Activated CD8-positive, alpha-beta memory T cell treated with anti-CD3 and anti-CD28 coated beads for 1 hour (primary cell): ENCODE results near the gene EFHD2.
"Not testable (repeated sequence)": the region's sequence is repeated elsewhere in the genome, so short reads cannot be mapped to it uniquely, and the experiment has no call there.

Experiments
- DNase-seq, 2 donors: peaks; one replicate each; pipeline ENCODE4 v3.0.0-alpha.2; 2020; ENCODE audit warnings: low read depth in 1 of 2; ENCODE audit errors: extremely low read depth in 1 of 2

EFHD2 gene

DNA sequence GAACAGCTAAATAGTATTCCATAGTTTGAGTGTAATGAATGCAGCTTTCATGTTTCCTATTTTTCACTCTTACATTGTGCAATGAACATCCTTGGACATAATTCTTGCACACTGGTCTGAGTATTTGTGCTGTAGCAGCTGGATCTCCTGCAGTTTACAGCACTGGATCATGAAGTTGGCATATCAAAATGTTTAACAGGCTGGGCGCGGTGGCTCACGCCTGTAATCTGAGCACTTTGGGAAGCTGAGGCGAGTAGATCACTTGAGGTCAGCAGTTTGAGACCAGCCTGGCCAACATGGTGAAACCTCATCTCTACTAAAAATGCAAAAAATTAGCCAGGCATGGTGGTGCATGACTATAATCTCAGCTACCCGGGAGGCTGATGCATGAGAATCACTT is 61.4 kb downstream of the EFHD2 start:
- not testable (repeated sequence) for DNase-seq

DNA sequence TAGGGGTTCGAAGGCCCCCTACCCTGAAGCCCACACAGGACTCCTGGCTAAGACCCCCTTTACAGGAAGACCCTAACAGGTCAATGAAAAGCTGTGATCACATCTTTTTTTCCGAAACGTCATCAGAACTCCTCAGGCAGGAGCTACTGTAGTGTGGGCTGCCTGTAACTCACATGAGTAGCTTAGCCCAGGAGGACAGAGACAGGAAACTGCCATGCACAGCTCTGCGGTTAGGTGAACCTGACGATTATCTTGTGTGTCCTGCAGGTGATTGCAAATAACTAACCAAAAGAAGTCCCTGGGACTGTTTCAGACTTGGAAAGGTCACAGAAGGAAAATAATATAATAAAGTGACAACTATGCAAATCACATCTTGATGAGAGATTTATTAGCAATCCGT is 62.0 kb downstream of the EFHD2 start:
- not testable (repeated sequence) for DNase-seq

DNA sequence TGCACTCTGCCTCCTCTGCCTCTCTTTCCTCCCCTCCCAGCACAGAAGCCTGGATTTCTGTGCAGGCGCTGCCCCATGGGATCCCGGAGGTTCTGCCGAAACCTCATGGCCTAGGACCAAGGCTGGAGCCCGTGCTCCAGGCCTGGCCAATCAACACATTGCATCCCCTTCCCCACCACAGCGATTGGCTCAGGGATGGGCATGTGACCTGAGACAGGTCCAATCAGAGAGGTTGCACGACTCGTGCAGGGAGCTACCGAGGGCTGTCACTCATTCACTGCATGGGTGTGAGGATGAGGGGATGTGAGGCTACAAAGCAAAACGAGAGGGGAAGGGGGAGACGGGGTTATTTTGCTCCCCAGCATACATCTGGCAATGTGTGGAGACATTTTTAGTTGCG is 62.9 kb downstream of the EFHD2 start:
- DNase-seq = no peak

DNA sequence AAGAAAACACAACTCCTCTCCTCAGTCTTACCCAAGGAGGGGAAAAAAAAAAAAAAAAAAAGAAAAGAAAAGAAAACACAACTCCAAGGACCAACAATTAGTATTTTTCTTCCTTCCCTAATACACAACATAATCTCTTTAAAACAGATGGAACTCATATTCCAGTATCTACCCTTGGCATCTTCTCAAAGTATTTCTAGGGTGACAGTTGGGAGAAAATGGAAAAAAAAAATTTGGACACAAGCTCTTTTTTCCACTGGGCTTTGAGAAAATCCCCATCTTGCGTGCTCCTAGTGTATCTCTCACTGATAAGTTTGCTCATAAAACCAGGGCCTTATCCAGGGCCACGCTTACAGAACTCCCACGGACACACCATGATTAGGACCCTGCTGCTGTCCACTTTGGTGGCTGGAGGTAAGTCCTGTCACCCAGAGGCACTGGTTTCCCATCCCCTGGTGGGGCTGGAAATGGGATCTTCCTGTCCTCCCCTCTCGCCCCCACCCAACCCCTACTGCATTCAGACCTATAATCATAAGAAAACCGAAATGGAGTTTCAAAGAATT is 66.1 kb downstream of the EFHD2 start, which contains the start of gene CELA2B:
Gene CELA2B (plus strand): TSS at position 353 of the 563 bp plus-strand sequence. CDS start 22 bp downstream, at position 375.
- DNase-seq = no peak

DNA sequence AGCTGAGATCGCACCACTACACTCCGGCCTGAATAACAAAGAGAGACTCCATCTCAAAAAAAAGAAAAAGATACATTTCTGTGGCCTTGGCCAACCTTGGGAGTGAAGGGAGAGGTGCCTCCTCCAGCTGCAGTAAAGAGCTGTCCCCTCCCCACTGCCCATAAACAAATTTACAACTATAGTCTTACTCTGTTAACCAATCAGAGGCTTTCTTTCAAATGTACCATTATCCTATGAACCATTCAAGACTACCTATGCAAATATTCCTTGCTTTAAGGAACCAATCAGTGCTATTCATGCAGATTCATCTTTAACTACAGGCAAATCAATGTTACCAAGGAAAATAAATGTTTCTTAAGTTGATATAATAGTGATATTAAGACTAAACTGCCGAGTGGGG is 67.2 kb downstream of the EFHD2 start:
- no peak for DNase-seq

DNA sequence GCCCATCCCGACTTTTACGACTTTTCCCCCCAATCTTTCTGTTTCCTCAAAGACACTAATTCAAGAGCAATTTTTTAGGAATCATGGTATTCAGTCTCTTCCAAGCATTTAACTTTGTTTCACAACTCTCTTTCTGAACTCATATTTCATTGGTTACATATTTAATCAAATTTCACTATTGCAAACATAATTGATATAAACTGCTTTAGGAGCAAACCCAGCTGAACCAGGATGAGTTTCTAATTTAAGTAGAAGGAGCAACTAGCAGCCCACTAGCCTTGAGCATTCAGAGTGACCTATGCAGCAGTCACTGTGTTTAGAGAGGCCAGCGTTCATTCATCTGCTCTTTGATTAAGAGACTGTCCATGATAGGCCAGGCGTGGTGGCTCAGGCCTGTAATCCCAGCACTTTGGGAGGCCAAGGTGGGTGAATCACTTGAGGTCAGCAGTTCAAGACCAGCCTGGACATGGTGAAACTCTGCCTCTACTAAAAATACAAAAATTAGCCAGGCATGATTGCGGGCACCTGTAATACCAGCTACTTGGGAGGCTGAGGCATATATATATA is 68.0 kb downstream of the EFHD2 start:
- DNase-seq = no peak
